GM19035 (cell line): Measurements from ENCODE around the gene ARHGAP26.

Source experiments
- ATAC-seq: cut with Tn5 transposase; IDR thresholded peaks from one replicate; pipeline ENCODE4 v1.9.1; 2021; ENCODE audit not compliant: unreplicated experiment

The ARHGAP26 gene

DNA sequence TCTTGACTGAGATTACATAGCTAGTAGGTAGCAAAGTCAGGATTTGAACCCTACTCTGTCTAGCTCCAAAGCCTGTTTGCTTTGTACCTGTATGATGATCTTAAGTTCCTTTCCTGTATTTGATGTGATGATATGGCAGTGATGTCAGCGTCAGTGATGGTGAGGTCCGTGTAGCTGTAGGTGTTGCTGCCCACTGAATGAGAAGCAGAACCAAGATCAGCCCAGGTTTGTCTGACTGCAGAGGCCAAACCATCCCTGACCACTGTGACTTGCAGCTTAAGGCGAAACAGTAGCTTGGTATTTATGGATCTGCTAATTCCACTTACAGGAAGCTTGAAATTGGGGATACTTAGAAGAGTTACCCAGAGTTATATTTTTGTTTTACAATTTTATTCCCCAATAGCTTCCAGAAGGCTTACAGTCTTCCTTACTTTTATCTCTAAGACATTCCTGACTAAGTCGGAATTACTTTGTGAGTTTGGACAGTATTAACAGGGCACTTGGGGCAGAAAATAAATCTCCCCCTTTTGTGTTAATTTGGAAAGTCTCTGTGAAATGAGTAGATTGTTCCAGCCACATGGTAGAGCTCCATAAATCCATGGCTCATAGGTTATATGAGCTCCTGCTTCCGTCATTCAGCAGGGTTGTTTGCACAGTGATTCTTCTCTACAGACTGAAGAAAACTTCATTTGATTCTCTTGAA, 359.9 kb downstream of the ARHGAP26 start:
- no peak for ATAC-seq

DNA sequence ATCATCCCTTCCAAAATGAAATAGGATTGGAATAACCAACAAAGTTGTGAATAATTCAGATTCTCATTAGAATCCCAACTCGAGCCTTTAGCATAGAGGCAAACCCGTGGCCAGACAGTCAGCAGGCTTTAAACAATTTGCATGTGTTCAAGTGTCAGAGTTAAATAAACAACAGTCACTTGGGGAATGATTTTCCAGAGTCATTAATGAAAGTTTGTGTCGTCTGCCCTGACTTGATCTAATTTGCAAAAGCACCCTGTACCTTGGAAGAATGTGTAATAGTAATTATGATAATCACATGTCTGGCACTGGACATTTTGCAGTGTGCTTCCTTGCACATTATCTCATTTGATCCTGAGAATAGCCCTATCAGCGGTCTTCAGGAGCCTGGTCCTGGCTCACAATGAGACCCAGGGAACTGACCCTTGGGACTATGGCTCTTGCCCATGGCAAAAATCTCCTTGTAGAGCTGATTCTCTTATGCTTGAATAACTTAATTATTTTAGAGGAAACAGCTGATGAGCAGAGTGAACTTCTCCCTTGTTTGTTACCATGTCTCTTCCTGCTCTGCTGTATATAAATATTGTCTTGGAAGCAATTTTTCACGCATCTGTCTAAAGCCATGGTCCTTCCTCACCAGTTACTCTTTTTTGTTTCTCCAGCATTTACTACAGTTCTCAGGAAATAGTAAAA, 360.6 kb downstream of the ARHGAP26 start:
- ATAC-seq = no peak

GRCh38 chr5:143131972-143132371, 361.8 kb downstream of the ARHGAP26 start:
- ATAC-seq = no peak

DNA sequence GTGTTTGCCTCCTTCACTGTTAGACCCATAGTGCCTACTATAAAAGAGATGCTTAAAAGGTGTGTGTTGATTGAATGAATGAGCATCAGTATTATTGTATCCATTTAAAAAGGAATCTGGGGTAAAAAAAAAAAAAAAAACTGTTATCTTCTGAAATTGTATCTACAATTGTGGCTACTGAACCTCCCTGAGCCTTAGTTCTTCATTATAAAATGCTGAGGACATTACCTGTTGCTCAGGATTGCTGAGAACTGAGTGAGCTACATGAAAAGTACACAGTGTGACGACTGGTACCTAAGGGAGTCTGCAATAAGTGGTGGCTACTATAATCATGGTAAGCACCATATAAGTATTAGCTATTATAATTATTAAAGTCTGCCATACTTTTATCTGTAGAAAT, 362.6 kb downstream of the ARHGAP26 start:
- no peak for ATAC-seq

DNA sequence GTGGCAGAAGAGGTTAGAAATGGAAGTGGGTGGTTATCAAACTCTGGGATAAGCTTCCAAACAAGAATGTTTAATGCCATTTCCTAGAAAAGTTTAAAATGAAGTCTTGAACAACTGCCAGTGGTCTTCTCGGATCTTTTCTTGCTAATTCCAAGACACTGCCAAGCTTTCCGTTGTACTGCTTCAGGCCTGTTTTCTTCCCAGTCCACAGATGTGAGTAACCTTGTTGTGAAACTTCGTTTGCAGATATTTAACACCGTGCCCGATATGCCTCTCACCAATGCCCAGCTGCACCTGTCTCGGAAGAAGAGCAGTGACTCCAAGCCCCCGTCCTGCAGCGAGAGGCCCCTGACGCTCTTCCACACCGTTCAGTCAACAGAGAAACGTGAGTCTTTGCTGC, 363.5 kb downstream of the ARHGAP26 start:
- no peak for ATAC-seq

DNA sequence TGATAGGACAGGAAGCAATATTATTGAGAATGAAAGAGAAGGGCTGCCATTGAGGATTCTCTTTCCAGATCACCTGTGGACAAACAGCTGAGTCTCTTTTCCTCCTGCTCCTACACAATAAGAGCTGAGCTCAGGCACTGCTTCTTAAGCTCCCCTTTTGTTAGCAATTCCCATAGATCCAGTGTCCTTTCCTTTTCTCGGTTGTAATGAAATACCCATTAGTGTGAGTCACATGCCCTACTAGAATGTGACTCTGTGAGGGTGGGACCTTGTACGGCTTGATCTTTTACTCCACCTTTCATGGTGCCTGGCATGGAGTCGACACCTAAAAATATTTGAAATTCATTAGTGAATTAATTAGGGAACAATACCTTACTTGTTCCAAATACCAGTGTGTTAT, 364.1 kb downstream of the ARHGAP26 start:
- ATAC-seq = no peak

- ATAC-seq = peak; percentile 71
These were observed 364.7 kb downstream of the ARHGAP26 start for GRCh38 chr5:143134900-143135299.

GRCh38 chr5:143135832-143136551, 365.8 kb downstream of the ARHGAP26 start:
- no peak for ATAC-seq

DNA sequence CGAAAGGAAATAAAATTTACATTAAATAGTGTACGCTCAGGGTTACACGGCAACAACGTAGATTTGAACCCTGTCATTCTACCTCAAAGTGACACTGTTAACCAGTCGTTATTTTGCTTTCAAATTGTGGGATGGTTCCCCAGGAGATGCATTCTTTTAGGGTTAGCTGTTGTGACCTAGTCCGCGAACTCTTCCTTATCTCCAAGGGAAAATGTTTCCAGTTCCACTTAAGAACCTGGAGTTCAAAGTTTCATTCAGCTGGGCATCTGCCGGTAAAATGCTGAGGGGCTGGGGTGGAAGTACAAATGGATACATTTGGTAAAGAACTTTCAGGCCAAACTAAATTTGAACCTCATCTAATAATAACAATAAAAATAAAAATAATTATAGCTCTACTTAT, 368.7 kb downstream of the ARHGAP26 start:
- no peak for ATAC-seq

DNA sequence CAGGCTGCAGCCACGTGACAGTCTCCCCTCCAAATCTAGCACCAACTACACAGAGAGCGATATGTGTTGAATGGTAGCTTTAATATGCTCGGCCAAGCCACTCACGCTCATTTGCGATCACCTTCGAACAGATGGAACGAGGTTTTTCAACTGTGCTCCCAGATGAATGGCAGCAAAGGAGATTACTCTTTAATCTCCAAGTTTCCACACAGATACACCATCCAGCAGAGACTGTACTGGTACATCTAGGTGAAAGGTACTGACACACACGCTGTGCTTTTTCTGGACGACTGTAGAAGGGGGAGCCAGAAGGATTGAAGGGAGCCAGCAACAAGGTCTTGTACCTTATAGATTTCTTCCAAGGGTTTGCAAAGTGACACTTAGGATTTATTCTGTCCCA, 369.4 kb downstream of the ARHGAP26 start:
- no peak for ATAC-seq

- ATAC-seq = no peak
These were observed 370.5 kb downstream of the ARHGAP26 start for GRCh38 chr5:143140492-143141203.

- no peak for ATAC-seq
These were observed 371.5 kb downstream of the ARHGAP26 start for GRCh38 chr5:143141652-143142051.

DNA sequence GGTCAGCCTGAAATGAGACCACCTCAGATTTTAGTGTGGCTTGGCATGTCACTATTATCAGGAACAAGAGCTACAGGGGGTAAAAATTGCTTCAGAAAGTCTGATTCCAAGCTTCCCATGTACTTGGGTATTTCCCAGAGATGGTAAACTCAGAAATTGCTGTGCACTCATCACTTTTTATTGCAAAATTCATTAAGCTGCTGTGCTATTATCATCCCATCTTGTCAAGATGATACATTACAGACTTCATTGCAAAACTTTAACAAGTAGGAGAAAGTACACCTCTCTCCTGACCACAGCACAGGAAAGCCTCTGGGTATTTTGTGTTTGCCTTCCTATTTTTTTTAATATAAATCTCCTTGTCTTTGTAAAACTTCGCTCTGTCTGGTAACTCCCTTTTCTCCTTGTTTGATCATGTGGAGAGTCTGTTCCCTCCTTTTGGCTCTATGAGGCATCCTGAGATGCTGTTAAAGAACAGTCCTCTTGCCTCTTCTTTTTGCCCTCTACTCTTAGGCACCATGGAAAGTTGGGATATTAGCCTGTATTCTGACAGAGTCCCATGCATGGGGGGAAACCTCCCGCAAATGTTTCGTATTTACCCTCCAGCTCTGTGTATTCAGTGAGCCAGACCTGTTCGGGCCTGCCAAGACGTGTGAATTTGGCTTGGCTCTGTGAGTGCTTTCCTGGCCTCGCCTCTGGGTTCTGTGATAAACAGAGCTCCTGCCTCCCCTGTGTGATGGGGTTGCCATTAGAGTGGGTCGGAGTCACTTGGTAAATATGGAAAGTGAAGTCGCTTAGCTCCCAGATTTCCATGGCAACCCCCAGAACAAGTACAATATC, 372.6 kb downstream of the ARHGAP26 start:
- ATAC-seq = no peak

GRCh38 chr5:143143973-143144372, 373.8 kb downstream of the ARHGAP26 start:
- ATAC-seq = no peak

DNA sequence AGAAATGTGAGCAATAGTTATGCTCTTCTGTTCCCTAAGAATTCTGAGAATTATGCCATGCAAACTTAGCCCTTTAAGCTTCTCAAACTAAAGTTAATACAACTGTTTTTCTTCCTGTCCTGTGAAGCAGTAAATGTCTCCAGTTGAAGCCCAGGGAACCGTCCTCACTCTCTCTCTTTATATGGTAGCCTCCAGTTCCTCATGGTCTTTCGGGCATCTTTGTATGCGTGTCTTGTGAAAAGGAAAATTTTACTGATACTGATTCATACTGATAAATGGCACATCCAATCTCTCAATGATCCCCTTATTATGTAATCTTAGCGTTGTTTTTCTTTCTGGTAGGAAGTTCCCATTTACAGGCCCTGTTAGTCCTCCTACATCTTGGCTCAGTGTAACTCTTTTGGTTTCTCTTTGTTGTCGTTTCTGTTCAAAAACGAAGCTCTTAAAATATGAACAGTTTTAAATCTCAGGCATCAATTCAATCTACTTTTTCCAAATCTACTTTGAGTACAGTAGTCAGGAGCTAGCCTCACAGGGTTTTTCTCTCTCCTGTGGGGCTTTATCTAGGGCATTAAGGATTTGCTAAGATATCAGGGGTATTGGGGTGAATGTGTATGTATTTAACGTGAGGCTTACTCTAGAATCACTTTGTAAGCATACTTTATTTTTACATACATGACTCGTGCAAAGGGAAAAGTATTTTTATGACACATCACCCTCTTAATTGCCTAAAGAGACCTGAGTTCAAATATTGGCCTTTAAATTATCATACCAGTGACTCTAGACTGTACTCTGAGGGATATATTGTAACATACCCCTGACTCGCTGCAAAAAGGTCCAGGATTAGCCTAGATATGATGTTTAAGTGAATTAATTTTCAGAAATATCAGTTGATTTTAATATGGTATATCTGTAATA, 375.3 kb downstream of the ARHGAP26 start:
- no peak for ATAC-seq

DNA sequence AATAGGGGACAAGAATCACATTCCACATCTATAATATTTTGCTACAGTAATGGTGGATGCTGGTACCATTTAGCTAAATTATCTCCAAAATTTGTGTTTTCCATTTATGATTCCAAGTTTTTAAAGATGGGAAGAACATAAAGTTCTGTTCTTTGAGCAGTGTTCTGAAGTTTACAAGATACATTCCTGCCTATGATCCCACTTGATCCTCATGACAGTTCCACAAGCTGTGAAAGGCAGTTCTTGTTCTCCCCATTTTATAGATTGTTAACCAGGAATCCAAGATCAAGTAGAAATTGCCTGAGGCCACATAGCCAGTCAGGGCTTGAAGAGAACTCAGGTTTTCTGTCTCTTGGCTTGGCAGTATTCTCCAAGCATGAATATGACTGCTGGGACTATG, 376.0 kb downstream of the ARHGAP26 start:
- no peak for ATAC-seq

DNA sequence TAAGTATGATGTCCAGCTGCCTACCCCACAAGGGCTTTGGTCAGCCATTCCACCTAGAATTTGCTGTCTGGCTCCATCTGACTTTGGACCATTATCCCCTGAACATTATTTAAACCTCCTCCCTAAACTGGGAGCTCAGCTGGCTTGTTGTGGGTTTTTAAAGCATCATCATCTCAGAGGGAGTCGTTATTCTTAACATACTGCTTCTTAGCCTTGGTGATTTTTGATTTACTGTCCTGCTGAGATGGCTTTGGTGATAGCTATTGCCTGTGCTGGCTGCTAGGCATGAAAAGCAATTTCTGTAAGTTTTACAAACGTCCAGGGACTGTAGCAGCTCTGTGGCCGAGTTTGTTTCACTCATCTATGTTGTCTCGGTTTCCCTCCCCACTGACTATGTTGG, 377.2 kb downstream of the ARHGAP26 start:
- ATAC-seq = no peak

GRCh38 chr5:143147902-143148301, 377.7 kb downstream of the ARHGAP26 start:
- no peak for ATAC-seq

GRCh38 chr5:143148771-143149170, 378.6 kb downstream of the ARHGAP26 start:
- ATAC-seq = no peak

DNA sequence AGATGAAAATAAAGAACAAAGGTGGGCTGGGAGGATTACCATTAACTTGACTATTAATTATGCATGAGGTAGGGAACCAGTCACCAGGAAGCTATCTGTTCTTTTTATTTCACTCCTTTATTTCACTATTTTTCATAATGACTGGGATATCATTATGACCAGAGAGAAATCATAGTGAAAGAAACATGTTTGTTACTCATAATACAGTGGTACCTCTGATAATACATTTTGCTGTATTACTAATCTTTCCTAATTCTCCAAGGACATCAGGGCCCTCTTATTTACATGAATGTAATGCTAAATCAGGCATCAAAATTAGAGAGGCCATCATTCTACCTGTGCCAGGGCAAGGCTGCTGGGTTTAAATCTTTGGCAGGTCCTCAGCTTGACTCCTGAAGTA, 379.6 kb downstream of the ARHGAP26 start:
- ATAC-seq = no peak
